Type B pancreatic cell (in vitro differentiated cells): ENCODE data around the gene ELMOD1. TPM values are rescaled to one million over a fixed set of nuclear protein-coding genes. Genes with fewer than 3 reads are reported as not detected.

ENCODE experiments used
- DNase-seq: peaks from one replicate; pipeline ENCODE4 v3.0.0; 2021; ENCODE audit warnings: mixed read lengths; ENCODE audit not compliant: unreplicated experiment; ENCODE audit errors: extremely low spot score
- H3K27ac Mint-ChIP-seq: 2 replicates; pipeline ENCODE4 v1.8.0; 2021; ENCODE audit warnings: mild to moderate bottlenecking, mixed read lengths
- H3K27me3 Mint-ChIP-seq: 2 replicates; pipeline ENCODE4 v1.8.0; 2021; ENCODE audit warnings: mixed read lengths
- H3K36me3 Mint-ChIP-seq: 2 replicates; pipeline ENCODE4 v1.8.0; 2021; ENCODE audit warnings: mixed read lengths
- H3K4me1 Mint-ChIP-seq: one replicate; pipeline ENCODE4 v1.8.0; 2021; ENCODE audit warnings: mixed read lengths; ENCODE audit not compliant: unreplicated experiment
- H3K4me3 Mint-ChIP-seq: 2 replicates; pipeline ENCODE4 v1.8.0; 2021; ENCODE audit warnings: mild to moderate bottlenecking, mixed read lengths
- H3K9me3 Mint-ChIP-seq: 2 replicates; pipeline ENCODE4 v1.8.0; 2021; ENCODE audit warnings: mixed read lengths
- total RNA-seq: library from RNA; stranded (reverse); gene quantifications from 2 replicates; pipeline ENCODE4 v1.2.1, GENCODE V29; 2021; ENCODE audit warnings: low replicate concordance
- TF ChIP-seq, protein P1 (sequence below): fragments of 200-600 bp; sonication (generic); conservative IDR thresholded peaks from 2 replicates; pipeline ENCODE4 v1.5.0; 2021; ENCODE audit warnings: antibody characterized with exemption, mild to moderate bottlenecking

The ELMOD1 gene
- total RNA-seq, 1 donor from 2014 or later, result 4.0 TPM

DNA sequence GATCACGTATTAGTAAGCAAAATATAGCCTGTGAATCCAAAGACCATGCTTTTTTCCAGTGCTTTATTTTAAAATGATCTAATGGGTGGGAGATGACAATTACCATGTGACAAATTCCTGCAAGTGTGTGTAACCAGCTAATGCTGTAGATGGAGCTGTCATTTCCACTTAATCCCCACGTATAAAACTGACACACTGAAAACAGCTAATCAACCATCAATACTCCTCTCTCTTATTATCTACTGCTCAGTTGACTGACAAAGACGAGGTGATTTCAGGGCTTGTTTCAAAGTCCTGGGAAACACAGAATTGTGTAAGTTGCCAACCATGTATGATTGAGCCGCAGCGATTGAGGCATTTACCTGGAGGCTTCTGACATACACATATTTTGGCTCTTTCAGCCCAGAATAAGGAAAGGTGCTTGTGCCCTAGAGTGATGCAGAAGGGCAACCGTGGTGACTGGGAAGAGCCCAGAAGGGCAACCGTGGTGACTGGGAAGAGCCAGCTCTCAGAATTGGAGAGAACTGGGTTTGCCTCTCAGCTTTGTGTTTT, 111.2 kb downstream of the ELMOD1 start:
- no peaks in the 10 kb centered on the region for H3K36me3 Mint-ChIP-seq
- no peaks in the 10 kb centered on the region for H3K9me3 Mint-ChIP-seq
- DNase-seq, result no peak
- no peaks in the 10 kb centered on the region for H3K4me1 Mint-ChIP-seq
- TF ChIP-seq, protein P1, sequence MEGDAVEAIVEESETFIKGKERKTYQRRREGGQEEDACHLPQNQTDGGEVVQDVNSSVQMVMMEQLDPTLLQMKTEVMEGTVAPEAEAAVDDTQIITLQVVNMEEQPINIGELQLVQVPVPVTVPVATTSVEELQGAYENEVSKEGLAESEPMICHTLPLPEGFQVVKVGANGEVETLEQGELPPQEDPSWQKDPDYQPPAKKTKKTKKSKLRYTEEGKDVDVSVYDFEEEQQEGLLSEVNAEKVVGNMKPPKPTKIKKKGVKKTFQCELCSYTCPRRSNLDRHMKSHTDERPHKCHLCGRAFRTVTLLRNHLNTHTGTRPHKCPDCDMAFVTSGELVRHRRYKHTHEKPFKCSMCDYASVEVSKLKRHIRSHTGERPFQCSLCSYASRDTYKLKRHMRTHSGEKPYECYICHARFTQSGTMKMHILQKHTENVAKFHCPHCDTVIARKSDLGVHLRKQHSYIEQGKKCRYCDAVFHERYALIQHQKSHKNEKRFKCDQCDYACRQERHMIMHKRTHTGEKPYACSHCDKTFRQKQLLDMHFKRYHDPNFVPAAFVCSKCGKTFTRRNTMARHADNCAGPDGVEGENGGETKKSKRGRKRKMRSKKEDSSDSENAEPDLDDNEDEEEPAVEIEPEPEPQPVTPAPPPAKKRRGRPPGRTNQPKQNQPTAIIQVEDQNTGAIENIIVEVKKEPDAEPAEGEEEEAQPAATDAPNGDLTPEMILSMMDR, result no peak
- peaks cover 2% of the 10 kb centered on the region for H3K27me3 Mint-ChIP-seq
- no peak overlapping the region for H3K27ac Mint-ChIP-seq
- no peak overlapping the region for H3K4me3 Mint-ChIP-seq

DNA sequence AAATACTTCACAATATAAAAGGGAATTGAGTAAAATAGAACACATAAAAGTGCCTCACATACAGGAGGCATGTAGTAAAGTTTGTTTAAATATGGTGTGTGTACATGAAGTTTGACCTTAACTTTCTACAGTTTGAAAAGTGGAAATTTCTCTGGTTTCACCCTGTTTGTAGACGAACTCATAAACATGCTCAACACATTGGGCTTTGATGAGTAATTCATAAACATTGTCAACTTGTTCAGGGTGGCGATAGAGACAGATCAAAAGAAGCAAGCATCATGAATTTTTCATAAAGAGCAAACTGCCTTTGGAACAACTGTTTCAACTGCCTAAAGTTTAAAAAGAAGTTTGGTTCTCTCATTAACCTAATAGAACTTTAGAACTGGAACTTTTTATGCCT, 111.8 kb downstream of the ELMOD1 start:
- no peak for DNase-seq
- Mint-ChIP-seq H3K27me3 (no peaks in the 10 kb centered on the region), H3K4me3 (no peak overlapping the region), H3K4me1 (no peaks in the 10 kb centered on the region), H3K36me3 (no peaks in the 10 kb centered on the region), H3K27ac (no peak overlapping the region), H3K9me3 (no peaks in the 10 kb centered on the region)
- TF ChIP-seq, protein P1, result no peak

DNA sequence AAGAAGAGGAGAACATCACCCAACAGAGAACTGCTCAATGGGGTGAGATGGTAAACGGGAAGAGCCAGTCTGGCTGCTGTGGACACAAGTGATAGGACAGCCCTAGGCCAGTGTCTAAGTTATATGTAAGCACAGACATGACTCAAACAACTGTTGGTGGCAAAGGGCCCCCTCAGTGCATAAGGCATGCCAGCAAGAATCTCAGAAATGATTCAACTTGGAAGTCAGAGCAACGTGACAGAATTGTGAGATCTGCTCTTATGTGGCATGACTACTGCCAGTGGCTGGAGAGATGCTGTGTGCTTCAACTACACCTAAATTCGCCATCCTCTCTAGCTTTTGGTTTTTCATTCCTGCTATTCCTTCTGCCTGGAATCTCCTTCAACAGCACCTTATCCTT, 113.5 kb downstream of the ELMOD1 start:
- no peak for DNase-seq
- H3K27me3 Mint-ChIP-seq, result no peaks in the 10 kb centered on the region
- H3K36me3 Mint-ChIP-seq, result no peaks in the 10 kb centered on the region
- no peak overlapping the region for H3K4me3 Mint-ChIP-seq
- no peaks in the 10 kb centered on the region for H3K9me3 Mint-ChIP-seq
- H3K27ac Mint-ChIP-seq, result no peak overlapping the region
- H3K4me1 Mint-ChIP-seq, result no peaks in the 10 kb centered on the region
- TF ChIP-seq, protein P1, result no peak

DNA sequence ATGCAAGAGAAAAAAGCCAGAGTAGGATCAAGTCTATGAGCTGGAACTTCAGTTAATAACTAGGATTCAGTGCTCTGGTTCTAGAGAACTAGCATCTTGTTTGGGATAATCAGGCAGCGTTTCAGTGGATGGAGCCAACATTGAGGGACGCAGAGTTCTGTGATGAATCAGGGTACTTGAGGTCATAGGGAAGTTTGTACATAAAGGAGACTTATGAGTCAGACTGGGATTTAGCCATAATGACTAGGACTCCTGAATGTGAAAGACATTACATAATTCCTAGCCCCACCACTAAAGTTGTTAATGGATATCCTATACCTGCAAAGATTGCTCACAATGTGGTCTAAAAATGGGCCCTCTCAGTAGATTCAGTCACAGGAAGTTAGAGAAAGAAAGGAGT, 114.1 kb downstream of the ELMOD1 start:
- Mint-ChIP-seq H3K27ac (no peak overlapping the region), H3K4me1 (no peaks in the 10 kb centered on the region)

DNA sequence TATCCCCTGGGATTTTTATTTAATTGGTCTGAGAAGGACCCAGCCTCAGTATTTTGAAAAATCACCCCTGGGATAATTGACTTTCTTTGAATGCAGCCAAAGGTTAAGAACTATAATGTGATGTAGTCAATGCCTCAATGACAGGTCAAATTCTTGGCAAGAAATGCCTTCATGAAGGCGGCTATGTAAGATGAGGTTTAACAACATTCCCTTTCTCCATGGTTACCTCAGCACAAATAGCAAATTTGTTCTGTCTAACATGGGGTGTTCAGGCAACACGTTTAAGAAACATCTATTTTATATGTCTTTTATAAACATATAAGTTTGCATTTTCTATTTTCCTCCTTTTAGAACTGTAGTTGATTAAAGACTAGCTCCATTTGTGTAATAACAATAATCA, 115.6 kb downstream of the ELMOD1 start:
- no peak for DNase-seq

More for the DNA sequence above, 114.1 kb downstream of the ELMOD1 start:
- H3K36me3 Mint-ChIP-seq, result no peaks in the 10 kb centered on the region
- no peaks in the 10 kb centered on the region for H3K27me3 Mint-ChIP-seq
- no peaks in the 10 kb centered on the region for H3K9me3 Mint-ChIP-seq
- no peak overlapping the region for H3K4me3 Mint-ChIP-seq
- TF ChIP-seq, protein P1, result no peak
- DNase-seq, result no peak

More for the DNA sequence above, 115.6 kb downstream of the ELMOD1 start:
- H3K9me3 Mint-ChIP-seq, result no peaks in the 10 kb centered on the region
- TF ChIP-seq, protein P1, result no peak
- H3K36me3 Mint-ChIP-seq, result no peaks in the 10 kb centered on the region
- H3K27me3 Mint-ChIP-seq, result peaks cover 5% of the 10 kb centered on the region
- no peak overlapping the region for H3K4me3 Mint-ChIP-seq
- no peaks in the 10 kb centered on the region for H3K4me1 Mint-ChIP-seq
- H3K27ac Mint-ChIP-seq, result no peak overlapping the region
